Measurements from ENCODE around the gene CKM.
"Not testable (repeated sequence)": the region's sequence is repeated elsewhere in the genome, so short reads cannot be mapped to it uniquely, and the experiment has no call there.

CKM gene

GRCh38 chr19:45347570-45348366 lies 25.1 kb upstream of the CKM start:
- FAIRE-seq (no peak), DNase-seq (ENCODE audit: insufficient read length) (no peak)
- TF ChIP-seq POLR2AphosphoS5 (IDR thresholded peaks at IDR 0.05; ENCODE audit: low read depth, low read length) (no peak), TAF1 (IDR thresholded peaks at IDR 0.05; ENCODE audit: borderline replicate concordance, low read depth, low read length) (no peak), POLR2A (IDR thresholded peaks at IDR 0.05; ENCODE audit: low read depth, low read length) (no peak)

GRCh38 chr19:45346449-45346848 lies 23.8 kb upstream of the CKM start:
- no peak for DNase-seq (ENCODE audit: insufficient read length)
- no peak for FAIRE-seq
- TF ChIP-seq TAF1 (IDR thresholded peaks at IDR 0.05; ENCODE audit: borderline replicate concordance, low read depth, low read length) (no peak), POLR2AphosphoS5 (IDR thresholded peaks at IDR 0.05; ENCODE audit: low read depth, low read length) (no peak), POLR2A (IDR thresholded peaks at IDR 0.05; ENCODE audit: low read depth, low read length) (no peak)

- DNase-seq (ENCODE audit: insufficient read length) (no peak), FAIRE-seq (no peak)
- TF ChIP-seq POLR2AphosphoS5 (IDR thresholded peaks at IDR 0.05; ENCODE audit: low read depth, low read length) = no peak
- TF ChIP-seq TAF1 (IDR thresholded peaks at IDR 0.05; ENCODE audit: borderline replicate concordance, low read depth, low read length) = no peak
- TF ChIP-seq POLR2A (IDR thresholded peaks at IDR 0.05; ENCODE audit: low read depth, low read length) = no peak
Observed at GRCh38 chr19:45345506-45345860, 22.8 kb upstream of the CKM start.

- FAIRE-seq (no peak), DNase-seq (ENCODE audit: insufficient read length) (no peak)
- TF ChIP-seq TAF1 (IDR thresholded peaks at IDR 0.05; ENCODE audit: borderline replicate concordance, low read depth, low read length) (no peak), POLR2A (IDR thresholded peaks at IDR 0.05; ENCODE audit: low read depth, low read length) (no peak), POLR2AphosphoS5 (IDR thresholded peaks at IDR 0.05; ENCODE audit: low read depth, low read length) (no peak)
Observed at GRCh38 chr19:45344621-45345505, 22.2 kb upstream of the CKM start.

- no peak for FAIRE-seq
- TF ChIP-seq TAF1 (IDR thresholded peaks at IDR 0.05; ENCODE audit: borderline replicate concordance, low read depth, low read length) = no peak
- TF ChIP-seq POLR2AphosphoS5 (IDR thresholded peaks at IDR 0.05; ENCODE audit: low read depth, low read length) = no peak
- TF ChIP-seq POLR2A (IDR thresholded peaks at IDR 0.05; ENCODE audit: low read depth, low read length) = no peak
- no peak for DNase-seq (ENCODE audit: insufficient read length)
Observed at GRCh38 chr19:45342911-45343310, 20.2 kb upstream of the CKM start.

- FAIRE-seq (no peak), DNase-seq (ENCODE audit: insufficient read length) (no peak)
- TF ChIP-seq POLR2A (IDR thresholded peaks at IDR 0.05; ENCODE audit: low read depth, low read length) (no peak), POLR2AphosphoS5 (IDR thresholded peaks at IDR 0.05; ENCODE audit: low read depth, low read length) (no peak), TAF1 (IDR thresholded peaks at IDR 0.05; ENCODE audit: borderline replicate concordance, low read depth, low read length) (no peak)
Observed at GRCh38 chr19:45340899-45341453, 18.3 kb upstream of the CKM start.

- no peak for TF ChIP-seq POLR2AphosphoS5 (IDR thresholded peaks at IDR 0.05; ENCODE audit: low read depth, low read length)
- TF ChIP-seq TAF1 (IDR thresholded peaks at IDR 0.05; ENCODE audit: borderline replicate concordance, low read depth, low read length) = no peak
- TF ChIP-seq POLR2A (IDR thresholded peaks at IDR 0.05; ENCODE audit: low read depth, low read length) = no peak
- DNase-seq (ENCODE audit: insufficient read length) (no peak), FAIRE-seq (no peak)
Observed at GRCh38 chr19:45340232-45340898, 17.7 kb upstream of the CKM start, which contains the start of gene KLC3. Gene KLC3 (plus strand): TSS chr19:45340750. CDS start chr19:45345542, 4,792 bp downstream.

- no peak for DNase-seq (ENCODE audit: insufficient read length)
- TF ChIP-seq POLR2AphosphoS5 (IDR thresholded peaks at IDR 0.05; ENCODE audit: low read depth, low read length) (no peak), TAF1 (IDR thresholded peaks at IDR 0.05; ENCODE audit: borderline replicate concordance, low read depth, low read length) (no peak), POLR2A (IDR thresholded peaks at IDR 0.05; ENCODE audit: low read depth, low read length) (no peak)
- no peak for FAIRE-seq
Observed at GRCh38 chr19:45339629-45340028, 17.0 kb upstream of the CKM start.

GRCh38 chr19:45336696-45337251 lies 14.1 kb upstream of the CKM start:
- FAIRE-seq = no peak
- no peak for DNase-seq (ENCODE audit: insufficient read length)
- TF ChIP-seq TAF1 (IDR thresholded peaks at IDR 0.05; ENCODE audit: borderline replicate concordance, low read depth, low read length) (no peak), POLR2A (IDR thresholded peaks at IDR 0.05; ENCODE audit: low read depth, low read length) (no peak), POLR2AphosphoS5 (IDR thresholded peaks at IDR 0.05; ENCODE audit: low read depth, low read length) (no peak)

GRCh38 chr19:45334881-45335280 lies 12.2 kb upstream of the CKM start:
- not testable (repeated sequence) for DNase-seq (ENCODE audit: insufficient read length); FAIRE-seq

All from GM12892 (cell line).